ENCODE results near the gene FER. TPM values are rescaled to one million over a fixed set of nuclear protein-coding genes. Genes with fewer than 3 reads are reported as not detected.

The FER gene
- polyA plus RNA-seq, 1 of the 3 experiments (the other 2 are of a cell fraction): 1.8 TPM

- WGBS (ENCODE audit: low lambda C conversion rate): 44% methylated on average over 2 of the region's 2 CpGs
- TF ChIP-seq, protein P1, sequence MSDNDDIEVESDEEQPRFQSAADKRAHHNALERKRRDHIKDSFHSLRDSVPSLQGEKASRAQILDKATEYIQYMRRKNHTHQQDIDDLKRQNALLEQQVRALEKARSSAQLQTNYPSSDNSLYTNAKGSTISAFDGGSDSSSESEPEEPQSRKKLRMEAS (IDR thresholded peaks at IDR 0.05; ENCODE audit: low read depth): no peak
- TF ChIP-seq IRF3 (IDR thresholded peaks at IDR 0.05; ENCODE audit: low read depth, low read length) (no peak), TEAD4 (IDR thresholded peaks at IDR 0.05; ENCODE audit: borderline replicate concordance, insufficient read depth) (no peak), TCF12 (IDR thresholded peaks at IDR 0.05) (no peak), JUND (IDR thresholded peaks at IDR 0.05) (no peak), RAD21 (IDR thresholded peaks at IDR 0.05; ENCODE audit: low read length) (no peak), POLR2AphosphoS5 (IDR thresholded peaks at IDR 0.05; ENCODE audit: low read depth, low read length) (no peak), NRF1 (IDR thresholded peaks at IDR 0.05; ENCODE audit: low read depth, low read length) (no peak), TAF1 (IDR thresholded peaks at IDR 0.05; ENCODE audit: borderline replicate concordance, low read depth, low read length) (no peak), RFX5 (IDR thresholded peaks at IDR 0.05; ENCODE audit: low read length) (no peak), GATA2 (CRISPR knock-in tag; IDR thresholded peaks at IDR 0.05) (no peak), SMC3 (IDR thresholded peaks at IDR 0.05; ENCODE audit: low read depth, low read length) (no peak), RXRA (IDR thresholded peaks at IDR 0.05; ENCODE audit: borderline replicate concordance, low read depth) (no peak), GABPA (IDR thresholded peaks at IDR 0.05; ENCODE audit: low read depth) (no peak), PBX3 (IDR thresholded peaks at IDR 0.05) (no peak), FOXM1 (IDR thresholded peaks at IDR 0.05; ENCODE audit: low read depth) (no peak), USF2 (IDR thresholded peaks at IDR 0.05; ENCODE audit: borderline replicate concordance, low read depth, low read length) (no peak)
- TF ChIP-seq, protein P2, sequence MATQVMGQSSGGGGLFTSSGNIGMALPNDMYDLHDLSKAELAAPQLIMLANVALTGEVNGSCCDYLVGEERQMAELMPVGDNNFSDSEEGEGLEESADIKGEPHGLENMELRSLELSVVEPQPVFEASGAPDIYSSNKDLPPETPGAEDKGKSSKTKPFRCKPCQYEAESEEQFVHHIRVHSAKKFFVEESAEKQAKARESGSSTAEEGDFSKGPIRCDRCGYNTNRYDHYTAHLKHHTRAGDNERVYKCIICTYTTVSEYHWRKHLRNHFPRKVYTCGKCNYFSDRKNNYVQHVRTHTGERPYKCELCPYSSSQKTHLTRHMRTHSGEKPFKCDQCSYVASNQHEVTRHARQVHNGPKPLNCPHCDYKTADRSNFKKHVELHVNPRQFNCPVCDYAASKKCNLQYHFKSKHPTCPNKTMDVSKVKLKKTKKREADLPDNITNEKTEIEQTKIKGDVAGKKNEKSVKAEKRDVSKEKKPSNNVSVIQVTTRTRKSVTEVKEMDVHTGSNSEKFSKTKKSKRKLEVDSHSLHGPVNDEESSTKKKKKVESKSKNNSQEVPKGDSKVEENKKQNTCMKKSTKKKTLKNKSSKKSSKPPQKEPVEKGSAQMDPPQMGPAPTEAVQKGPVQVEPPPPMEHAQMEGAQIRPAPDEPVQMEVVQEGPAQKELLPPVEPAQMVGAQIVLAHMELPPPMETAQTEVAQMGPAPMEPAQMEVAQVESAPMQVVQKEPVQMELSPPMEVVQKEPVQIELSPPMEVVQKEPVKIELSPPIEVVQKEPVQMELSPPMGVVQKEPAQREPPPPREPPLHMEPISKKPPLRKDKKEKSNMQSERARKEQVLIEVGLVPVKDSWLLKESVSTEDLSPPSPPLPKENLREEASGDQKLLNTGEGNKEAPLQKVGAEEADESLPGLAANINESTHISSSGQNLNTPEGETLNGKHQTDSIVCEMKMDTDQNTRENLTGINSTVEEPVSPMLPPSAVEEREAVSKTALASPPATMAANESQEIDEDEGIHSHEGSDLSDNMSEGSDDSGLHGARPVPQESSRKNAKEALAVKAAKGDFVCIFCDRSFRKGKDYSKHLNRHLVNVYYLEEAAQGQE (IDR thresholded peaks at IDR 0.05; ENCODE audit: low read depth, low read length): no peak
- TF ChIP-seq, protein P3, sequence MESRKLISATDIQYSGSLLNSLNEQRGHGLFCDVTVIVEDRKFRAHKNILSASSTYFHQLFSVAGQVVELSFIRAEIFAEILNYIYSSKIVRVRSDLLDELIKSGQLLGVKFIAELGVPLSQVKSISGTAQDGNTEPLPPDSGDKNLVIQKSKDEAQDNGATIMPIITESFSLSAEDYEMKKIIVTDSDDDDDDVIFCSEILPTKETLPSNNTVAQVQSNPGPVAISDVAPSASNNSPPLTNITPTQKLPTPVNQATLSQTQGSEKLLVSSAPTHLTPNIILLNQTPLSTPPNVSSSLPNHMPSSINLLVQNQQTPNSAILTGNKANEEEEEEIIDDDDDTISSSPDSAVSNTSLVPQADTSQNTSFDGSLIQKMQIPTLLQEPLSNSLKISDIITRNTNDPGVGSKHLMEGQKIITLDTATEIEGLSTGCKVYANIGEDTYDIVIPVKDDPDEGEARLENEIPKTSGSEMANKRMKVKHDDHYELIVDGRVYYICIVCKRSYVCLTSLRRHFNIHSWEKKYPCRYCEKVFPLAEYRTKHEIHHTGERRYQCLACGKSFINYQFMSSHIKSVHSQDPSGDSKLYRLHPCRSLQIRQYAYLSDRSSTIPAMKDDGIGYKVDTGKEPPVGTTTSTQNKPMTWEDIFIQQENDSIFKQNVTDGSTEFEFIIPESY (IDR thresholded peaks at IDR 0.05; ENCODE audit: borderline replicate concordance, low read depth): no peak
- no peaks in the 10 kb centered on the region; a peak in 1 of 4 replicates for H3K4me1 ChIP-seq (ENCODE audit: control insufficient read depth in 1 of 2, insufficient read depth in 2 of 2, low read depth in 1 of 2, low read length in 1 of 2)
- no peak for DNase-seq
- no peak overlapping the region for H3K27ac ChIP-seq (ENCODE audit: low read depth in 2 of 2, low read length in 1 of 2)
- CTCF ChIA-PET: no interaction called here
- no peaks in the 10 kb centered on the region for H3K36me3 ChIP-seq (replicated peaks in 1 of 2; ENCODE audit: control insufficient read depth in 1 of 2, insufficient read depth in 2 of 2, low read length in 1 of 2)
- no peak overlapping the region for H3K9ac ChIP-seq
- no peaks in the 10 kb centered on the region for H3F3A ChIP-seq (replicated peaks; ENCODE audit: insufficient read depth)
- H3K9me2 ChIP-seq: no peaks in the 10 kb centered on the region
- no peaks in the 10 kb centered on the region for H3K27me3 ChIP-seq (ENCODE audit: insufficient read depth)
- H4K20me1 ChIP-seq (ENCODE audit: insufficient read depth): no peaks in the 10 kb centered on the region
- POLR2A ChIA-PET: no interaction called here
- no peaks in the 10 kb centered on the region for H3K79me2 ChIP-seq (ENCODE audit: insufficient read depth)
- H2AFZ ChIP-seq (ENCODE audit: low read depth): no peak overlapping the region
- no peaks in the 10 kb centered on the region for H3K9me3 ChIP-seq
- H3K4me2 ChIP-seq: no peak overlapping the region
- no peak overlapping the region for H3K4me3 ChIP-seq (ENCODE audit: low read depth in 2 of 2, low read length in 1 of 2)
These were observed 482.7 kb downstream of the FER start for GRCh38 chr5:109230369-109230768.
